ENCODE results near the gene TEX19. TPM values are rescaled to one million over a fixed set of nuclear protein-coding genes. Genes with fewer than 3 reads are reported as not detected.
A peak's percentile ranks its signal among the peaks of the same experiment; 100 is the strongest.

Gene TEX19
- total RNA-seq, 3 donors from 2014 or later: not detected

- intact Hi-C loops (cut with DNase I, micrococcal nuclease): no loop called here
Measured at GRCh38 chr17:82331345-82331939, 27.6 kb upstream of the TEX19 start.

DNA sequence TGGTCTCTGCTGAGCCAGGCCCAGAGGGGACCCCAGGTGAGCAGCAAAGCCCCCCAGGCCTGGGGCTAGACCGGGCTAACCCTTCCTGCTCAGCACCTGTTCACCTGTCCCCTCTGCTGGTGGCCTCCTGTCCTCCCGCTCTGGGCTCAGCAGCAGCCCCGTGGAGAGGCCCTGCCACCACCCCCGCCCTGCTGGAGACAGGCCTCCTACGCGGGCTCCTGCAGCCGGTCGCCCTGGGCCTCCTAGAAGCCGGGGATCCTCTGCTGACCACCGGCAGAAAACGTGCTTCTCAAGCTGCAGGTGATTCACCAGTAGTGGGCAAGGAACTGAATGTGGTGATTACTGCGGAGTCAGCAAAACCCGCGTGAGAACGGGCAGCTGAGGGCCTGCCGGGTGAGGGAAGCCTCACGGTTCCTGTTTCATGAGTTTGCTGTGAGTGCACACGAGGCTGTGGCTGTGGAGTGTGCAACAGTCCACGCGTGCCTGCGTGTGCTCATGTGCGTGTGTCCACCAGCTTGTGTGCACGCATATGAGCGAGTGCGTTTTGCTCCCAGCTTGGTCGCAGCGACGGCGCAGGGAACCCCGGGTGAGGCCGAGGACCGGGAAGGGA, 26.3 kb upstream of the TEX19 start:
- peak; percentile 9 for ATAC-seq
- no peaks in the 10 kb centered on the region for H3K36me3 ChIP-seq (ENCODE audit: low read depth)
- intact Hi-C loops (cut with DNase I, micrococcal nuclease): no loop called here
- H3K4me1 ChIP-seq (ENCODE audit: low read depth): peaks cover 70% of the 10 kb centered on the region
- no peaks in the 10 kb centered on the region for H3K9me3 ChIP-seq
- DNase-seq: peak; percentile 59 to 76 (median 61)
- no peak for TF ChIP-seq CTCF (IDR thresholded peaks at IDR 0.05)
- no peak overlapping the region for H3K4me3 ChIP-seq

More at GRCh38 chr17:82331345-82331939, 27.6 kb upstream of the TEX19 start:
- H3K4me1 ChIP-seq (ENCODE audit: low read depth): peaks cover 70% of the 10 kb centered on the region
- H3K9me3 ChIP-seq: no peaks in the 10 kb centered on the region
- no peak overlapping the region for H3K4me3 ChIP-seq
- no peaks in the 10 kb centered on the region for H3K36me3 ChIP-seq (ENCODE audit: low read depth)
- DNase-seq (peak; percentile 63 to 77 (median 64)), ATAC-seq (no peak)
- no peak for TF ChIP-seq CTCF (IDR thresholded peaks at IDR 0.05)

- intact Hi-C loops (cut with DNase I, micrococcal nuclease): no loop called here
- Histone ChIP-seq H3K9me3 (no peaks in the 10 kb centered on the region), H3K4me1 (ENCODE audit: low read depth) (peaks cover 66% of the 10 kb centered on the region), H3K36me3 (ENCODE audit: low read depth) (no peaks in the 10 kb centered on the region), H3K4me3 (no peak within 1 kb of the TSS)
- DNase-seq (peak; percentile 67 to 82 (median 78)), ATAC-seq (peak; percentile 30)
- no peak for TF ChIP-seq CTCF (IDR thresholded peaks at IDR 0.05)
Measured at GRCh38 chr17:82333279-82334171, 25.5 kb upstream of the TEX19 start, which contains the start of gene SECTM1. TSS of gene SECTM1 (minus strand) at chr17:82333766. CDS start at chr17:82327240, 6,526 bp downstream.

DNA sequence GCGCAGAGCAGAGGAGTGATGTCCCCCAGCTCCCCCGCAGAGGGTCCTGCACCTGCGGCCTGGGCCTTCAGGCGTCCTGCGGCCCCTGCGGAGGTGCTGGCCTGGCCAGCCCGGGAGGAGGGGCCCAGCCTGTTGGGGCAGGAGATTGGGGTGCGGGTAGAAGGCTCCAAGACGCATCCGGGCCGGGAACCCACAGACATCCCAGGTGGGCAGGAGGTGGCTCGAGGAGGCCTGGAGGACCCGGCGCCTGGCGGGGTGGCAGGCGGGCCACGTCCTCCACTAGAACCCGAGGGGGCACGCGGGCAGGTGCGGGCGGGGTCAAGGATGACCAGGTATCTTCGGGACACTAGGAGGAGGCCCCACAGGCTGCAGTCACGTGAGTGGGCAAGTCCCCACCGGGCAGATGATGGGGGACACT, 24.8 kb upstream of the TEX19 start:
- Histone ChIP-seq H3K36me3 (ENCODE audit: low read depth) (no peaks in the 10 kb centered on the region), H3K4me1 (ENCODE audit: low read depth) (peaks cover 60% of the 10 kb centered on the region), H3K4me3 (no peak overlapping the region), H3K9me3 (no peaks in the 10 kb centered on the region)
- intact Hi-C loops (cut with DNase I, micrococcal nuclease): no loop called here
- ATAC-seq (no peak), DNase-seq (peak in 2 of 3 donors; percentile 46 to 74)
- no peak for TF ChIP-seq CTCF (IDR thresholded peaks at IDR 0.05)

GRCh38 chr17:82334622-82335394, 24.2 kb upstream of the TEX19 start:
- no peak for TF ChIP-seq CTCF (IDR thresholded peaks at IDR 0.05)
- Histone ChIP-seq H3K4me1 (ENCODE audit: low read depth) (peaks cover 58% of the 10 kb centered on the region), H3K9me3 (no peaks in the 10 kb centered on the region), H3K4me3 (no peak overlapping the region), H3K36me3 (ENCODE audit: low read depth) (no peaks in the 10 kb centered on the region)
- peak; percentile 48 to 73 (median 68) for DNase-seq
- peak; percentile 12 for ATAC-seq
- intact Hi-C loops (cut with DNase I, micrococcal nuclease): no loop called here
